ENCODE data around the gene RNLS. TPM values are rescaled to one million over a fixed set of nuclear protein-coding genes. Genes with fewer than 3 reads are reported as not detected.

The RNLS gene
- total RNA-seq, 1 donor from 2014 or later = 6.0 TPM

GRCh38 chr10:88259381-88259780, 323.7 kb downstream of the RNLS start:
- Mint-ChIP-seq H3K9me3 (ENCODE audit: unreplicated experiment) (no peaks in the 10 kb centered on the region), H3K27me3 (ENCODE audit: unreplicated experiment) (no peaks in the 10 kb centered on the region), H3K4me1 (ENCODE audit: unreplicated experiment) (peaks cover 2% of the 10 kb centered on the region), H3K4me3 (ENCODE audit: unreplicated experiment) (no peak overlapping the region), H3K36me3 (ENCODE audit: low read depth, unreplicated experiment) (no peaks in the 10 kb centered on the region), H3K27ac (ENCODE audit: unreplicated experiment) (no peak overlapping the region)
- no peak for DNase-seq (ENCODE audit: low spot score)
- TF ChIP-seq CTCF (IDR thresholded peaks at IDR 0.05; ENCODE audit: unreplicated experiment) = no peak

GRCh38 chr10:88256886-88257285, 326.2 kb downstream of the RNLS start:
- no peak for TF ChIP-seq CTCF (IDR thresholded peaks at IDR 0.05; ENCODE audit: unreplicated experiment)
- H3K27ac Mint-ChIP-seq (ENCODE audit: unreplicated experiment) = no peak overlapping the region
- no peak for DNase-seq (ENCODE audit: low spot score)

GRCh38 chr10:88256013-88256680, 327.0 kb downstream of the RNLS start:
- peaks cover 2% of the 10 kb centered on the region for H3K27me3 Mint-ChIP-seq (ENCODE audit: unreplicated experiment)
- H3K36me3 Mint-ChIP-seq (ENCODE audit: low read depth, unreplicated experiment) = no peaks in the 10 kb centered on the region

More at GRCh38 chr10:88256886-88257285, 326.2 kb downstream of the RNLS start:
- Mint-ChIP-seq H3K9me3 (ENCODE audit: unreplicated experiment) (no peaks in the 10 kb centered on the region), H3K36me3 (ENCODE audit: low read depth, unreplicated experiment) (no peaks in the 10 kb centered on the region), H3K4me1 (ENCODE audit: unreplicated experiment) (peaks cover 2% of the 10 kb centered on the region), H3K27me3 (ENCODE audit: unreplicated experiment) (peaks cover 2% of the 10 kb centered on the region), H3K4me3 (ENCODE audit: unreplicated experiment) (no peak overlapping the region)

GRCh38 chr10:88254091-88254490, 329.0 kb downstream of the RNLS start:
- H3K9me3 Mint-ChIP-seq (ENCODE audit: unreplicated experiment) = no peaks in the 10 kb centered on the region
- H3K27me3 Mint-ChIP-seq (ENCODE audit: unreplicated experiment) = peaks cover 2% of the 10 kb centered on the region
- DNase-seq (ENCODE audit: low spot score) = no peak
- H3K27ac Mint-ChIP-seq (ENCODE audit: unreplicated experiment) = no peak overlapping the region
- H3K4me3 Mint-ChIP-seq (ENCODE audit: unreplicated experiment) = no peak overlapping the region
- TF ChIP-seq CTCF (IDR thresholded peaks at IDR 0.05; ENCODE audit: unreplicated experiment) = no peak
- no peaks in the 10 kb centered on the region for H3K36me3 Mint-ChIP-seq (ENCODE audit: low read depth, unreplicated experiment)
- no peaks in the 10 kb centered on the region for H3K4me1 Mint-ChIP-seq (ENCODE audit: unreplicated experiment)

More at GRCh38 chr10:88256013-88256680, 327.0 kb downstream of the RNLS start:
- DNase-seq (ENCODE audit: low spot score) = no peak
- no peaks in the 10 kb centered on the region for H3K9me3 Mint-ChIP-seq (ENCODE audit: unreplicated experiment)
- TF ChIP-seq CTCF (IDR thresholded peaks at IDR 0.05; ENCODE audit: unreplicated experiment) = no peak
- H3K4me1 Mint-ChIP-seq (ENCODE audit: unreplicated experiment) = peaks cover 2% of the 10 kb centered on the region
- H3K4me3 Mint-ChIP-seq (ENCODE audit: unreplicated experiment) = no peak overlapping the region
- H3K27ac Mint-ChIP-seq (ENCODE audit: unreplicated experiment) = no peak overlapping the region

GRCh38 chr10:88253622-88254021, 329.5 kb downstream of the RNLS start:
- no peaks in the 10 kb centered on the region for H3K9me3 Mint-ChIP-seq (ENCODE audit: unreplicated experiment)

More at GRCh38 chr10:88253622-88254021, 329.5 kb downstream of the RNLS start:
- TF ChIP-seq CTCF (IDR thresholded peaks at IDR 0.05; ENCODE audit: unreplicated experiment) = no peak
- Mint-ChIP-seq H3K4me3 (ENCODE audit: unreplicated experiment) (no peak overlapping the region), H3K4me1 (ENCODE audit: unreplicated experiment) (no peaks in the 10 kb centered on the region), H3K27me3 (ENCODE audit: unreplicated experiment) (peaks cover 2% of the 10 kb centered on the region), H3K27ac (ENCODE audit: unreplicated experiment) (no peak overlapping the region), H3K36me3 (ENCODE audit: low read depth, unreplicated experiment) (no peaks in the 10 kb centered on the region)
- no peak for DNase-seq (ENCODE audit: low spot score)

Measured in endothelial cell (in vitro differentiated cells).